H9 (cell line): Measurements from ENCODE around the gene NIPSNAP3A. TPM values are rescaled to one million over a fixed set of nuclear protein-coding genes. Genes with fewer than 3 reads are reported as not detected.

Experiments
- DNase-seq: peaks from one replicate; pipeline ENCODE4 v3.0.0-alpha.2; 2017
- H2AFZ ChIP-seq: one replicate; pipeline ENCODE4 v1.6.1; 2013; ENCODE audit warnings: mild to moderate bottlenecking, low read length, control low read depth, moderate library complexity
- H2AK5ac ChIP-seq: 2 replicates; pipeline ENCODE4 v1.6.1; 2013; ENCODE audit warnings: low read length, control low read depth, mixed read lengths; ENCODE audit not compliant: insufficient read length
- H2BK120ac ChIP-seq: one replicate; pipeline ENCODE4 v1.6.1; 2013; ENCODE audit warnings: low read depth, mild to moderate bottlenecking, low read length, control low read depth, inconsistent platforms; ENCODE audit not compliant: poor library complexity, severe bottlenecking
- H2BK12ac ChIP-seq: 2 replicates; pipeline ENCODE4 v1.6.1; 2013; ENCODE audit warnings: low read length, control low read depth, mixed read lengths, low read depth; ENCODE audit not compliant: insufficient read length
- H2BK15ac ChIP-seq: 2 replicates; pipeline ENCODE4 v1.6.1; 2013; ENCODE audit warnings: low read depth, low read length, control low read depth
- H2BK20ac ChIP-seq: one replicate; pipeline ENCODE4 v1.6.1; 2013; ENCODE audit warnings: low read depth, mild to moderate bottlenecking, low read length, control low read depth, inconsistent platforms; ENCODE audit not compliant: poor library complexity, severe bottlenecking
- H2BK5ac ChIP-seq: 2 replicates; pipeline ENCODE4 v1.6.1; 2013; ENCODE audit warnings: low read length, control low read depth, mixed read lengths; ENCODE audit not compliant: insufficient read length
- H3K14ac ChIP-seq: 2 replicates; pipeline ENCODE4 v1.6.1; 2013; ENCODE audit warnings: low read length, control low read depth; ENCODE audit not compliant: insufficient read depth
- H3K18ac ChIP-seq: 2 replicates; pipeline ENCODE4 v1.6.1; 2013; ENCODE audit warnings: low read depth, mild to moderate bottlenecking, mixed read lengths, low read length, control low read depth; ENCODE audit not compliant: insufficient read length
- H3K23ac ChIP-seq: 2 replicates; pipeline ENCODE4 v1.6.1; 2013; ENCODE audit warnings: low read length, control low read depth, mixed read lengths, low read depth; ENCODE audit not compliant: insufficient read length
- H3K23me2 ChIP-seq: 2 replicates; pipeline ENCODE4 v1.6.1; 2013; ENCODE audit warnings: low read depth, mild to moderate bottlenecking, mixed read lengths, low read length, control low read depth; ENCODE audit not compliant: insufficient read length, poor library complexity, severe bottlenecking
- H3K27ac ChIP-seq: 2 replicates; pipeline ENCODE4 v1.5.1; 2013; ENCODE audit warnings: low read length, control low read depth, mixed read lengths, low read depth; ENCODE audit not compliant: insufficient read length
- H3K27me3 ChIP-seq: 2 replicates; pipeline ENCODE4 v1.6.1; 2013; ENCODE audit warnings: low read length, control low read depth, inconsistent platforms; ENCODE audit not compliant: insufficient read depth
- H3K4ac ChIP-seq: 2 replicates; pipeline ENCODE4 v1.6.1; 2013; ENCODE audit warnings: low read depth, mild to moderate bottlenecking, control low read depth, inconsistent platforms, low read length, moderate library complexity
- H3K4me1 ChIP-seq: 2 replicates; pipeline ENCODE4 v1.6.1; 2013; ENCODE audit warnings: low read length, control low read depth, inconsistent platforms; ENCODE audit not compliant: insufficient read depth
- H3K4me2 ChIP-seq: 2 replicates; pipeline ENCODE4 v1.6.1; 2013; ENCODE audit warnings: low read length, control low read depth, mixed read lengths; ENCODE audit not compliant: insufficient read length, insufficient read depth
- H3K56ac ChIP-seq: 2 replicates; pipeline ENCODE4 v1.6.1; 2013; ENCODE audit warnings: low read depth, mild to moderate bottlenecking, mixed read lengths, low read length, control low read depth; ENCODE audit not compliant: insufficient read length
- H3K79me1 ChIP-seq: 2 replicates; pipeline ENCODE4 v1.6.1; 2013; ENCODE audit warnings: low read depth, mild to moderate bottlenecking, moderate library complexity, low read length, control low read depth, inconsistent platforms; ENCODE audit not compliant: insufficient read depth, poor library complexity, severe bottlenecking
- H3K79me2 ChIP-seq: 2 replicates; pipeline ENCODE4 v1.6.1; 2013; ENCODE audit warnings: low read length, control low read depth, inconsistent platforms; ENCODE audit not compliant: insufficient read depth
- H3K9ac ChIP-seq: 2 replicates; pipeline ENCODE4 v1.6.1; 2013; ENCODE audit warnings: low read length, control low read depth, mixed read lengths; ENCODE audit not compliant: insufficient read length; ENCODE audit errors: extremely low read depth
- H3K9me3 ChIP-seq: one replicate; pipeline ENCODE4 v1.6.1; 2013; ENCODE audit warnings: low read depth, low read length, inconsistent platforms; ENCODE audit not compliant: control insufficient read depth
- H3T11ph ChIP-seq: one replicate; pipeline ENCODE4 v1.6.1; 2013; ENCODE audit warnings: mild to moderate bottlenecking, low read length, control low read depth, inconsistent platforms
- H4K20me1 ChIP-seq: one replicate; pipeline ENCODE4 v1.6.1; 2013; ENCODE audit not compliant: control insufficient read depth, insufficient read length, insufficient read depth
- H4K5ac ChIP-seq: 2 replicates; pipeline ENCODE4 v1.6.1; 2013; ENCODE audit warnings: low read depth, mild to moderate bottlenecking, mixed read lengths, low read length, control low read depth; ENCODE audit not compliant: insufficient read length
- H4K8ac ChIP-seq: replicated peaks from 2 replicates; pipeline ENCODE4 v1.6.1; 2013; ENCODE audit warnings: low read length, control low read depth, mixed read lengths, low read depth; ENCODE audit not compliant: insufficient read length
- H4K91ac ChIP-seq: 2 replicates; pipeline ENCODE4 v1.6.1; 2013; ENCODE audit warnings: low read depth, mild to moderate bottlenecking, moderate library complexity, mixed read lengths, low read length, control low read depth; ENCODE audit not compliant: insufficient read length
- H3K27ac Mint-ChIP-seq, 3 experiments: 2 replicates in 2 of 3; 3 replicates in 1 of 3; pipeline ENCODE4 v1.8.0; 2020 to 2021; ENCODE audit warnings: mixed read lengths in 3 of 3, mild to moderate bottlenecking in 1 of 3, moderate library complexity in 1 of 3
- H3K27me3 Mint-ChIP-seq: 2 replicates; pipeline ENCODE4 v1.8.0; 2021; ENCODE audit warnings: low read depth, mild to moderate bottlenecking, moderate library complexity, mixed read lengths
- H3K36me3 Mint-ChIP-seq, 3 experiments: 2 replicates in 2 of 3; 3 replicates in 1 of 3; pipeline ENCODE4 v1.8.0; 2020 to 2021; ENCODE audit warnings: low read depth in 3 of 3, mixed read lengths in 3 of 3; ENCODE audit not compliant: insufficient read depth in 1 of 3
- H3K4me1 Mint-ChIP-seq, 2 experiments: 2 replicates each; pipeline ENCODE4 v1.8.0; 2020; ENCODE audit warnings: mixed read lengths in 2 of 2
- H3K4me3 Mint-ChIP-seq, 2 experiments: 2 replicates in 1 of 2; 3 replicates in 1 of 2; pipeline ENCODE4 v1.8.0; 2020 to 2021; ENCODE audit warnings: mild to moderate bottlenecking in 2 of 2, mixed read lengths in 2 of 2, moderate library complexity in 1 of 2
- H3K9me3 Mint-ChIP-seq, 2 experiments: 2 replicates in 1 of 2; 3 replicates in 1 of 2; pipeline ENCODE4 v1.8.0; 2020; ENCODE audit warnings: mild to moderate bottlenecking in 2 of 2, mixed read lengths in 2 of 2, moderate library complexity in 1 of 2
- CTCF ChIP-seq: fragments of 200-600 bp; sonication (generic); conservative IDR thresholded peaks from 3 replicates; pipeline ENCODE4 v1.8.0; 2021; ENCODE audit warnings: antibody characterized with exemption, mild to moderate bottlenecking
- WGBS: extraction: QIAGEN DNeasy Blood & Tissue Kit; methylation state at CpG from one replicate; pipeline ENCODE4 v1.1.7; 2013; ENCODE audit warnings: missing lambda C conversion rate, low lambda C conversion rate, mixed read lengths; ENCODE audit not compliant: insufficient read length; ENCODE audit errors: extremely low coverage; 5-methylcytosine and 5-hydroxymethylcytosine counted together
- total RNA-seq: library from RNA; stranded (reverse); gene quantifications from 2 replicates; pipeline ENCODE4 v1.2.1, GENCODE V29; 2021

NIPSNAP3A gene
- total RNA-seq, 1 experiment from 2014 or later = 13.9 TPM

GRCh38 chr9:104780796-104781395 is 33.4 kb downstream of the NIPSNAP3A start:
- peaks cover 0 to 21% (median 17%) of the 10 kb centered on the region in 3 experiments; a peak in 5 of 7 replicates for H3K36me3 Mint-ChIP-seq
- H4K5ac ChIP-seq = no peak overlapping the region
- no peaks in the 10 kb centered on the region for H3K79me1 ChIP-seq
- H3K23me2 ChIP-seq = no peaks in the 10 kb centered on the region
- H4K8ac ChIP-seq = no peak overlapping the region
- no peak overlapping the region for H3K4me2 ChIP-seq
- H2BK20ac ChIP-seq = no peak overlapping the region
- no peak overlapping the region for H2BK15ac ChIP-seq
- H3K4me3 Mint-ChIP-seq = no peak overlapping the region
- no peak overlapping the region for H3K14ac ChIP-seq
- H2AK5ac ChIP-seq = no peak overlapping the region
- H2AFZ ChIP-seq = no peak overlapping the region
- no peak for DNase-seq
- H3K18ac ChIP-seq = no peak overlapping the region
- peak; percentile 45 for TF ChIP-seq CTCF
- no peaks in the 10 kb centered on the region for H4K20me1 ChIP-seq
- no peaks in the 10 kb centered on the region for H3K9me3 Mint-ChIP-seq
- no peak overlapping the region for H3K4ac ChIP-seq
- WGBS = no CpG with 5 or more reads among the region's 1 CpG
- H2BK120ac ChIP-seq = no peak overlapping the region
- H3K9me3 ChIP-seq = no peaks in the 10 kb centered on the region
- H3K27me3 Mint-ChIP-seq = no peaks in the 10 kb centered on the region; the same call in 1 of the 2 replicates
- no peak overlapping the region for H2BK5ac ChIP-seq
- H3K27ac Mint-ChIP-seq = no peak overlapping the region
- H3K23ac ChIP-seq = no peak overlapping the region
- no peak overlapping the region for H3T11ph ChIP-seq
- H3K27me3 ChIP-seq = no peaks in the 10 kb centered on the region
- no peaks in the 10 kb centered on the region for H3K4me1 Mint-ChIP-seq
- H3K56ac ChIP-seq = no peak overlapping the region
- H3K79me2 ChIP-seq = no peaks in the 10 kb centered on the region
- no peak overlapping the region for H2BK12ac ChIP-seq
- H3K4me1 ChIP-seq = no peaks in the 10 kb centered on the region
- no peak overlapping the region for H3K27ac ChIP-seq
- no peak overlapping the region for H4K91ac ChIP-seq
- no peak overlapping the region for H3K9ac ChIP-seq
